ENCODE results near the gene FOSL2. TPM values are rescaled to one million over a fixed set of nuclear protein-coding genes. Genes with fewer than 3 reads are reported as not detected.

The FOSL2 gene
- total and polyA plus RNA-seq, 10 of the 15 experiments (the other 5 are each of a cell fraction or from before 2014, with no cell fraction given) = 0.05 to 1.3 (median 0.34) TPM

GRCh38 chr2:28447943-28448792 lies 55.5 kb downstream of the FOSL2 start:
- ATAC-seq = no peak
- no peaks in the 10 kb centered on the region for H3K79me2 ChIP-seq (ENCODE audit: control insufficient read depth, insufficient read depth, low read length)
- SMC1A ChIA-PET (ENCODE audit: uncharacterized antibody, unreplicated experiment) = interaction anchor here (1.9 kb wide), 1 partner anchor 13 kb away, joined by 5 read pairs; no protein-coding TSS in a partner anchor
- CTCF ChIA-PET = no interaction called here
- WGBS (ENCODE audit: insufficient coverage, insufficient replicate concordance, low lambda C conversion rate, missing lambda C conversion rate) = 25% methylated on average over 7 of the region's 8 CpGs
- in situ Hi-C loops (cut with MboI) (no loop called here), intact Hi-C loops (cut with micrococcal nuclease; ENCODE audit: unreplicated experiment) (no loop called here)
- FAIRE-seq = no peak
- no peak overlapping the region for H3K9ac ChIP-seq (ENCODE audit: control insufficient read depth, insufficient read depth, low read length)
- TF ChIP-seq, protein P1, sequence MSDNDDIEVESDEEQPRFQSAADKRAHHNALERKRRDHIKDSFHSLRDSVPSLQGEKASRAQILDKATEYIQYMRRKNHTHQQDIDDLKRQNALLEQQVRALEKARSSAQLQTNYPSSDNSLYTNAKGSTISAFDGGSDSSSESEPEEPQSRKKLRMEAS (IDR thresholded peaks at IDR 0.05; ENCODE audit: low read depth, low read length) = no peak
- TF ChIP-seq FOXM1 (IDR thresholded peaks at IDR 0.05; ENCODE audit: low read depth, low read length) = no peak
- TF ChIP-seq, protein P2, sequence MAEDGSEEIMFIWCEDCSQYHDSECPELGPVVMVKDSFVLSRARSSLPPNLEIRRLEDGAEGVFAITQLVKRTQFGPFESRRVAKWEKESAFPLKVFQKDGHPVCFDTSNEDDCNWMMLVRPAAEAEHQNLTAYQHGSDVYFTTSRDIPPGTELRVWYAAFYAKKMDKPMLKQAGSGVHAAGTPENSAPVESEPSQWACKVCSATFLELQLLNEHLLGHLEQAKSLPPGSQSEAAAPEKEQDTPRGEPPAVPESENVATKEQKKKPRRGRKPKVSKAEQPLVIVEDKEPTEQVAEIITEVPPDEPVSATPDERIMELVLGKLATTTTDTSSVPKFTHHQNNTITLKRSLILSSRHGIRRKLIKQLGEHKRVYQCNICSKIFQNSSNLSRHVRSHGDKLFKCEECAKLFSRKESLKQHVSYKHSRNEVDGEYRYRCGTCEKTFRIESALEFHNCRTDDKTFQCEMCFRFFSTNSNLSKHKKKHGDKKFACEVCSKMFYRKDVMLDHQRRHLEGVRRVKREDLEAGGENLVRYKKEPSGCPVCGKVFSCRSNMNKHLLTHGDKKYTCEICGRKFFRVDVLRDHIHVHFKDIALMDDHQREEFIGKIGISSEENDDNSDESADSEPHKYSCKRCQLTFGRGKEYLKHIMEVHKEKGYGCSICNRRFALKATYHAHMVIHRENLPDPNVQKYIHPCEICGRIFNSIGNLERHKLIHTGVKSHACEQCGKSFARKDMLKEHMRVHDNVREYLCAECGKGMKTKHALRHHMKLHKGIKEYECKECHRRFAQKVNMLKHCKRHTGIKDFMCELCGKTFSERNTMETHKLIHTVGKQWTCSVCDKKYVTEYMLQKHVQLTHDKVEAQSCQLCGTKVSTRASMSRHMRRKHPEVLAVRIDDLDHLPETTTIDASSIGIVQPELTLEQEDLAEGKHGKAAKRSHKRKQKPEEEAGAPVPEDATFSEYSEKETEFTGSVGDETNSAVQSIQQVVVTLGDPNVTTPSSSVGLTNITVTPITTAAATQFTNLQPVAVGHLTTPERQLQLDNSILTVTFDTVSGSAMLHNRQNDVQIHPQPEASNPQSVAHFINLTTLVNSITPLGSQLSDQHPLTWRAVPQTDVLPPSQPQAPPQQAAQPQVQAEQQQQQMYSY (CRISPR knock-in tag; IDR thresholded peaks at IDR 0.05) = no peak
- no peak for TF ChIP-seq SPI1 (IDR thresholded peaks at IDR 0.05; ENCODE audit: borderline replicate concordance, insufficient read depth, low read depth, low read length)
- TF ChIP-seq IRF4 (IDR thresholded peaks at IDR 0.05; ENCODE audit: low read depth, low read length) = no peak
- TF ChIP-seq MEF2A (IDR thresholded peaks at IDR 0.05; ENCODE audit: insufficient read depth, low read depth, low read length) = no peak
- TF ChIP-seq POLR2AphosphoS5 (IDR thresholded peaks at IDR 0.05; ENCODE audit: low read length) = no peak
- TF ChIP-seq HDGF (IDR thresholded peaks at IDR 0.05) = no peak
- no peak for TF ChIP-seq HCFC1 (IDR thresholded peaks at IDR 0.05; ENCODE audit: low read length)
- no peak for TF ChIP-seq MEF2B (IDR thresholded peaks at IDR 0.05; ENCODE audit: partially characterized antibody, poor library complexity, severe bottlenecking)
- no peak for TF ChIP-seq RELA (IDR thresholded peaks at IDR 0.05; ENCODE audit: borderline replicate concordance, partially characterized antibody)
- H3K27me3 ChIP-seq (replicated peaks in 1 of 2; ENCODE audit: control insufficient read depth in 2 of 2, insufficient read depth in 2 of 2, low read length in 1 of 2) = 0 out of 4 replicates have a peak, but pooled peaks cover 0 to 3% of the 10 kb centered on the region in 2 experiments
- BruUV-seq (replicated peaks) = no TSS peak
- no peak overlapping the region for H3K4me3 ChIP-seq
- no peak overlapping the region for H3K27ac ChIP-seq (ENCODE audit: control insufficient read depth, insufficient read depth)
- RAD21 ChIA-PET (ENCODE audit: unreplicated experiment) = no interaction called here
- H3K4me2 ChIP-seq (ENCODE audit: control insufficient read depth, insufficient read depth) = no peak overlapping the region
- H2AFZ ChIP-seq (ENCODE audit: control insufficient read depth, low read depth, low read length) = no peak overlapping the region
- 0 out of 2 replicates have a peak, but pooled peaks cover 3% of the 10 kb centered on the region for H3K4me1 ChIP-seq (ENCODE audit: control insufficient read depth, insufficient read depth, low read length)
- H3K36me3 ChIP-seq (ENCODE audit: control insufficient read depth in 2 of 2, insufficient read depth in 2 of 2, low read length in 1 of 2) = no peaks in the 10 kb centered on the region
- no peaks in the 10 kb centered on the region for H3K9me3 ChIP-seq (replicated peaks; ENCODE audit: control insufficient read depth, insufficient read depth, low read length)
- no peaks in the 10 kb centered on the region for H4K20me1 ChIP-seq (ENCODE audit: control insufficient read depth, insufficient read depth)
- POLR2A ChIA-PET = no interaction called here
- no peak for DNase-seq (ENCODE audit: low read depth, low spot score)

Measured in GM12878 (cell line).